ENCODE results near the gene NUP210L. TPM values are rescaled to one million over a fixed set of nuclear protein-coding genes. Genes with fewer than 3 reads are reported as not detected.
A peak's percentile ranks its signal among the peaks of the same experiment; 100 is the strongest.

NUP210L gene
- total and polyA plus RNA-seq, 9 of the 15 experiments (the other 6 are each of a cell fraction or from before 2014, with no cell fraction given) = 0.01 to 0.04 TPM; not detected in 7

DNA sequence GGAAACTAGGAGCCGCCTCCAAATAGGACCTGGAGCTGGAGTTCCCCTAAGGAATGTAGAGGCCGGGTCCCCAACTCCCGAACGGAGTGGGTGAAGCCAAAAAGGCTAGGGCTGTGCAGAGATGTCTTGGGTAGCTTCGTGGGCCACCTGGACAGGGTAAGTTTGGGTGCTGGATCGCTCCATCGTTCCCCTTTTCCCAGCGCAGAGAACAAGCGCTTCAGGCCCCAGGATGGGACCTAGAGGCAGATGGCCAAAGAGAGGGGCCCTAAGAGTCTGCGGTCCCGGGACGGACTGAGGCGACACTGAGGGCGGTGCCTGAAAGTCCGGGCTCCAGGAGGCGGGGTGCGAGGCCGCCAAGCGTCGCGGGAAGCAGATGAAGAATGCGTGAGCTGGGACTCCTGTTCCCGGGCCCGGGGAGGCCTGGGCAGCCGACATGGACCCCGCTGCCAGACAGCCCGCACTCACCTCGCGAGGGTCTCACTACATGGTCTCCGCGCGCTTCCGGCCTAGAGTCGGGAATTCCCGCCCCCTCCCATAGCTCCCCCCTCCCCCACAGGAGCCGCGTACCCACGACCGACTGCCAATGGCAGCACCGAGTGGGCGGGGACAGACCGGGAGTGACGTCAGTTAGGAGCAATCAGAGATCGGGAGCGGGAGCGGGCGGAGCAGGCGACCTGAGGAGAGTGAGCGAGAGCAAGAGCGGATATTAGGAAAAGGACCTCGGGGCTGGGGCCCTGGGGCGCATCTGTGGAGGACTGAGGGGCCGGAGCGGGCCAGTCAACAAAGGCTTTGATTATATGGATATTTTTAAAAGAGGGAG, 191.6 kb downstream of the NUP210L start, which contains the start of gene SLC39A1 (continued):
- TF ChIP-seq, protein P1, sequence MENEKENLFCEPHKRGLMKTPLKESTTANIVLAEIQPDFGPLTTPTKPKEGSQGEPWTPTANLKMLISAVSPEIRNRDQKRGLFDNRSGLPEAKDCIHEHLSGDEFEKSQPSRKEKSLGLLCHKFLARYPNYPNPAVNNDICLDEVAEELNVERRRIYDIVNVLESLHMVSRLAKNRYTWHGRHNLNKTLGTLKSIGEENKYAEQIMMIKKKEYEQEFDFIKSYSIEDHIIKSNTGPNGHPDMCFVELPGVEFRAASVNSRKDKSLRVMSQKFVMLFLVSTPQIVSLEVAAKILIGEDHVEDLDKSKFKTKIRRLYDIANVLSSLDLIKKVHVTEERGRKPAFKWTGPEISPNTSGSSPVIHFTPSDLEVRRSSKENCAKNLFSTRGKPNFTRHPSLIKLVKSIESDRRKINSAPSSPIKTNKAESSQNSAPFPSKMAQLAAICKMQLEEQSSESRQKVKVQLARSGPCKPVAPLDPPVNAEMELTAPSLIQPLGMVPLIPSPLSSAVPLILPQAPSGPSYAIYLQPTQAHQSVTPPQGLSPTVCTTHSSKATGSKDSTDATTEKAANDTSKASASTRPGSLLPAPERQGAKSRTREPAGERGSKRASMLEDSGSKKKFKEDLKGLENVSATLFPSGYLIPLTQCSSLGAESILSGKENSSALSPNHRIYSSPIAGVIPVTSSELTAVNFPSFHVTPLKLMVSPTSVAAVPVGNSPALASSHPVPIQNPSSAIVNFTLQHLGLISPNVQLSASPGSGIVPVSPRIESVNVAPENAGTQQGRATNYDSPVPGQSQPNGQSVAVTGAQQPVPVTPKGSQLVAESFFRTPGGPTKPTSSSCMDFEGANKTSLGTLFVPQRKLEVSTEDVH (IDR thresholded peaks at IDR 0.05; ENCODE audit: low read depth, partially characterized antibody) = peak; percentile 16
- peak; percentile 74 for TF ChIP-seq FOS (IDR thresholded peaks at IDR 0.05; ENCODE audit: extremely low read depth, insufficient read length)
- no peak for TF ChIP-seq ZNF232 (CRISPR knock-in tag; IDR thresholded peaks at IDR 0.05)
- TF ChIP-seq ZNF668 (CRISPR knock-in tag; IDR thresholded peaks at IDR 0.05) = no peak
- peak; percentile 9; the same call in 1 of the 2 replicates for TF ChIP-seq HCFC1 (IDR thresholded peaks at IDR 0.05; ENCODE audit: low read depth, low read length)
- TF ChIP-seq SMARCA4 (IDR thresholded peaks at IDR 0.05) = no peak
- TF ChIP-seq, protein P2, sequence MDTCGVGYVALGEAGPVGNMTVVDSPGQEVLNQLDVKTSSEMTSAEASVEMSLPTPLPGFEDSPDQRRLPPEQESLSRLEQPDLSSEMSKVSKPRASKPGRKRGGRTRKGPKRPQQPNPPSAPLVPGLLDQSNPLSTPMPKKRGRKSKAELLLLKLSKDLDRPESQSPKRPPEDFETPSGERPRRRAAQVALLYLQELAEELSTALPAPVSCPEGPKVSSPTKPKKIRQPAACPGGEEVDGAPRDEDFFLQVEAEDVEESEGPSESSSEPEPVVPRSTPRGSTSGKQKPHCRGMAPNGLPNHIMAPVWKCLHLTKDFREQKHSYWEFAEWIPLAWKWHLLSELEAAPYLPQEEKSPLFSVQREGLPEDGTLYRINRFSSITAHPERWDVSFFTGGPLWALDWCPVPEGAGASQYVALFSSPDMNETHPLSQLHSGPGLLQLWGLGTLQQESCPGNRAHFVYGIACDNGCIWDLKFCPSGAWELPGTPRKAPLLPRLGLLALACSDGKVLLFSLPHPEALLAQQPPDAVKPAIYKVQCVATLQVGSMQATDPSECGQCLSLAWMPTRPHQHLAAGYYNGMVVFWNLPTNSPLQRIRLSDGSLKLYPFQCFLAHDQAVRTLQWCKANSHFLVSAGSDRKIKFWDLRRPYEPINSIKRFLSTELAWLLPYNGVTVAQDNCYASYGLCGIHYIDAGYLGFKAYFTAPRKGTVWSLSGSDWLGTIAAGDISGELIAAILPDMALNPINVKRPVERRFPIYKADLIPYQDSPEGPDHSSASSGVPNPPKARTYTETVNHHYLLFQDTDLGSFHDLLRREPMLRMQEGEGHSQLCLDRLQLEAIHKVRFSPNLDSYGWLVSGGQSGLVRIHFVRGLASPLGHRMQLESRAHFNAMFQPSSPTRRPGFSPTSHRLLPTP (IDR thresholded peaks at IDR 0.05; ENCODE audit: borderline replicate concordance, extremely low read depth, insufficient read length) = no peak
- no peak for TF ChIP-seq XRCC4 (IDR thresholded peaks at IDR 0.05; ENCODE audit: extremely low read depth, insufficient read depth, insufficient read length)
- TF ChIP-seq SMAD4 (CRISPR knock-in tag; conservative IDR thresholded peaks at IDR 0.05) = no peak
- TF ChIP-seq NFIC (IDR thresholded peaks at IDR 0.05) = no peak
- TF ChIP-seq, protein P3, sequence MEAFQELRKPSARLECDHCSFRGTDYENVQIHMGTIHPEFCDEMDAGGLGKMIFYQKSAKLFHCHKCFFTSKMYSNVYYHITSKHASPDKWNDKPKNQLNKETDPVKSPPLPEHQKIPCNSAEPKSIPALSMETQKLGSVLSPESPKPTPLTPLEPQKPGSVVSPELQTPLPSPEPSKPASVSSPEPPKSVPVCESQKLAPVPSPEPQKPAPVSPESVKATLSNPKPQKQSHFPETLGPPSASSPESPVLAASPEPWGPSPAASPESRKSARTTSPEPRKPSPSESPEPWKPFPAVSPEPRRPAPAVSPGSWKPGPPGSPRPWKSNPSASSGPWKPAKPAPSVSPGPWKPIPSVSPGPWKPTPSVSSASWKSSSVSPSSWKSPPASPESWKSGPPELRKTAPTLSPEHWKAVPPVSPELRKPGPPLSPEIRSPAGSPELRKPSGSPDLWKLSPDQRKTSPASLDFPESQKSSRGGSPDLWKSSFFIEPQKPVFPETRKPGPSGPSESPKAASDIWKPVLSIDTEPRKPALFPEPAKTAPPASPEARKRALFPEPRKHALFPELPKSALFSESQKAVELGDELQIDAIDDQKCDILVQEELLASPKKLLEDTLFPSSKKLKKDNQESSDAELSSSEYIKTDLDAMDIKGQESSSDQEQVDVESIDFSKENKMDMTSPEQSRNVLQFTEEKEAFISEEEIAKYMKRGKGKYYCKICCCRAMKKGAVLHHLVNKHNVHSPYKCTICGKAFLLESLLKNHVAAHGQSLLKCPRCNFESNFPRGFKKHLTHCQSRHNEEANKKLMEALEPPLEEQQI (IDR thresholded peaks at IDR 0.05) = no peak
- TF ChIP-seq, protein P4, sequence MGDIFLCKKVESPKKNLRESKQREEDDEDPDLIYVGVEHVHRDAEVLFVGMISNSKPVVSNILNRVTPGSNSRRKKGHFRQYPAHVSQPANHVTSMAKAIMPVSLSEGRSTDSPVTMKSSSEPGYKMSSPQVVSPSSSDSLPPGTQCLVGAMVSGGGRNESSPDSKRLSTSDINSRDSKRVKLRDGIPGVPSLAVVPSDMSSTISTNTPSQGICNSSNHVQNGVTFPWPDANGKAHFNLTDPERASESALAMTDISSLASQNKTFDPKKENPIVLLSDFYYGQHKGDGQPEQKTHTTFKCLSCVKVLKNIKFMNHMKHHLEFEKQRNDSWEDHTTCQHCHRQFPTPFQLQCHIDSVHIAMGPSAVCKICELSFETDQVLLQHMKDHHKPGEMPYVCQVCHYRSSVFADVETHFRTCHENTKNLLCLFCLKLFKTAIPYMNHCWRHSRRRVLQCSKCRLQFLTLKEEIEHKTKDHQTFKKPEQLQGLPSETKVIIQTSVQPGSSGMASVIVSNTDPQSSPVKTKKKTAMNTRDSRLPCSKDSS (IDR thresholded peaks at IDR 0.05; ENCODE audit: low read depth, partially characterized antibody) = no peak
- TF ChIP-seq RBM34 (IDR thresholded peaks at IDR 0.05; ENCODE audit: borderline replicate concordance, insufficient read depth, low read length) = no peak
- TF ChIP-seq, protein P5, sequence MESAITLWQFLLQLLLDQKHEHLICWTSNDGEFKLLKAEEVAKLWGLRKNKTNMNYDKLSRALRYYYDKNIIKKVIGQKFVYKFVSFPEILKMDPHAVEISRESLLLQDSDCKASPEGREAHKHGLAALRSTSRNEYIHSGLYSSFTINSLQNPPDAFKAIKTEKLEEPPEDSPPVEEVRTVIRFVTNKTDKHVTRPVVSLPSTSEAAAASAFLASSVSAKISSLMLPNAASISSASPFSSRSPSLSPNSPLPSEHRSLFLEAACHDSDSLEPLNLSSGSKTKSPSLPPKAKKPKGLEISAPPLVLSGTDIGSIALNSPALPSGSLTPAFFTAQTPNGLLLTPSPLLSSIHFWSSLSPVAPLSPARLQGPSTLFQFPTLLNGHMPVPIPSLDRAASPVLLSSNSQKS (CRISPR knock-in tag; IDR thresholded peaks at IDR 0.05) = no peak
- TF ChIP-seq ZNF224 (CRISPR knock-in tag; IDR thresholded peaks at IDR 0.05) = no peak

Measured in K562 (cell line).